CD4-positive, alpha-beta T cell (primary cell): Measurements from ENCODE around the gene POLR3C. TPM values are rescaled to one million over a fixed set of nuclear protein-coding genes. Genes with fewer than 3 reads are reported as not detected.

Experiments used
- ATAC-seq: fragments of 200-7000 bp; cut with Tn5 transposase; one replicate; pipeline ENCODE4 v1.10.0; 2022; ENCODE audit warnings: mild to moderate bottlenecking; ENCODE audit not compliant: poor library complexity
- CTCF ChIA-PET: fragments of 350-600 bp; sonication (Branson Sonifier 250); formaldehyde crosslinking; loops from one replicate; lab custom pipeline; 2021; ENCODE audit warnings: antibody characterized with exemption, inconsistent platforms; lab: Charles Lee
- POLR2A ChIA-PET: fragments of 350-600 bp; sonication (Branson Sonifier 250); formaldehyde crosslinking; loops from one replicate; lab custom pipeline; 2021; ENCODE audit warnings: antibody characterized with exemption, inconsistent platforms; lab: Charles Lee
- DNase-seq, 14 experiments: peaks; one replicate each; pipeline ENCODE4 v3.0.0-alpha.2; 2013 to 2020; ENCODE audit warnings: mixed read lengths in 2 of 14
- H3K27ac ChIP-seq, 2 donors: one replicate each; pipeline versions ENCODE4 v1.5.1 to v1.7.0; 2013; ENCODE audit warnings: low read length in 2 of 2, low read depth in 1 of 2, mild to moderate bottlenecking in 1 of 2
- H3K27me3 ChIP-seq, 2 experiments: 1 replicate in 1 of 2; 2 replicates in 1 of 2; pipeline versions ENCODE4 v1.6.1 to v1.7.0; 2013; ENCODE audit warnings: low read length in 2 of 2, control low read depth in 1 of 2, mild to moderate bottlenecking in 1 of 2, moderate library complexity in 1 of 2; ENCODE audit not compliant: insufficient read depth in 2 of 2, control insufficient read depth in 1 of 2
- H3K36me3 ChIP-seq: one replicate; pipeline ENCODE4 v1.6.1; 2013; ENCODE audit warnings: low read length, control low read depth; ENCODE audit not compliant: insufficient read depth
- H3K4me1 ChIP-seq: one replicate; pipeline ENCODE4 v1.6.1; 2013; ENCODE audit warnings: low read length, control low read depth; ENCODE audit not compliant: insufficient read depth
- H3K4me3 ChIP-seq: one replicate; pipeline ENCODE4 v1.5.1; 2013; ENCODE audit warnings: mild to moderate bottlenecking, low read length, moderate library complexity
- H3K9me3 ChIP-seq, 2 experiments: 1 replicate in 1 of 2; 2 replicates in 1 of 2; pipeline versions ENCODE4 v1.6.1 to v1.7.0; 2013; ENCODE audit warnings: low read length in 2 of 2, mild to moderate bottlenecking in 2 of 2, control low read depth in 1 of 2, moderate library complexity in 1 of 2; ENCODE audit not compliant: control insufficient read depth in 1 of 2, insufficient read depth in 1 of 2
- H3K27ac Mint-ChIP-seq: one replicate; pipeline ENCODE4 v1.8.0; 2020; ENCODE audit warnings: mixed read lengths
- H3K27me3 Mint-ChIP-seq: one replicate; pipeline ENCODE4 v1.8.0; 2021; ENCODE audit warnings: mixed read lengths
- H3K36me3 Mint-ChIP-seq: one replicate; pipeline ENCODE4 v1.8.0; 2021; ENCODE audit warnings: low read depth, mixed read lengths
- H3K4me1 Mint-ChIP-seq: one replicate; pipeline ENCODE4 v1.8.0; 2021; ENCODE audit warnings: low read depth, mixed read lengths
- H3K4me3 Mint-ChIP-seq: one replicate; pipeline ENCODE4 v1.8.0; 2020; ENCODE audit warnings: mild to moderate bottlenecking, mixed read lengths
- H3K9me3 Mint-ChIP-seq: one replicate; pipeline ENCODE4 v1.8.0; 2020; ENCODE audit warnings: mixed read lengths
- CTCF ChIP-seq: fragments of 200-600 bp; IDR thresholded peaks from one replicate; pipeline ENCODE4 v1.8.0; 2022; ENCODE audit warnings: antibody characterized with exemption, mild to moderate bottlenecking
- intact Hi-C, 2 experiments: fragments of 100-400 bp; cut with DNase I in 1 of 2; cut with micrococcal nuclease in 1 of 2; formaldehyde crosslinking; loops; one replicate each; pipeline versions ENCODE4 v1.15.1 to v1.9.0; 2023 to 2025; cut with DNase I, micrococcal nuclease
- total RNA-seq, 174 experiments: library from RNA in 2 of 174; stranded (reverse) in 2 of 174; gene quantifications; one replicate each; pipeline ENCODE4 v1.2.3 and lab custom pipeline; 2021 to 2026

The POLR3C gene
- total RNA-seq, 2 experiments from 2014 or later, result 18.6 to 19.9 TPM

GRCh38 chr1:145843031-145843430, 19.0 kb downstream of the POLR3C start:
- ChIA-PET POLR2A (interaction anchor here (1.1 to 6.8 kb wide), 3 partner anchors 15 to 115 kb away, joined by 5 to 120 read pairs (median 6); partner anchors contain the start of genes LIX1L, PIAS3, POLR3C and RNF115), CTCF (interaction anchor here (5.4 kb wide), 1 partner anchor 15 kb away, joined by 71 read pairs; the partner anchor contains the start of gene PIAS3)
- ATAC-seq (no peak), DNase-seq (no peak)
- Mint-ChIP-seq H3K27me3 (no peaks in the 10 kb centered on the region), H3K27ac (no peak overlapping the region), H3K9me3 (no peaks in the 10 kb centered on the region), H3K4me1 (peaks cover 7% of the 10 kb centered on the region), H3K4me3 (no peak overlapping the region), H3K36me3 (peaks cover 52% of the 10 kb centered on the region)
- Histone ChIP-seq H3K36me3 (peaks cover 47% of the 10 kb centered on the region), H3K27me3 (no peaks in the 10 kb centered on the region), H3K4me3 (no peak overlapping the region), H3K9me3 (no peaks in the 10 kb centered on the region), H3K4me1 (peaks cover 20% of the 10 kb centered on the region), H3K27ac (no peak overlapping the region)
- TF ChIP-seq CTCF, result no peak
- intact Hi-C loops, result no loop called here

GRCh38 chr1:145845144-145845513, 21.1 kb downstream of the POLR3C start:
- H3K36me3 ChIP-seq, result peaks cover 43% of the 10 kb centered on the region
- intact Hi-C loops, result loop anchor here (1.0 to 2.0 kb wide), 5 partner anchors 14 to 168 kb away; partner anchors contain the start of genes ITGA10 (in 1 of the 2) and PIAS3 (in 1 of the 2)
- ATAC-seq (peak; percentile 64), DNase-seq (no peak)
- no peaks in the 10 kb centered on the region for H3K27me3 ChIP-seq
- no peaks in the 10 kb centered on the region for H3K9me3 ChIP-seq
- H3K4me1 ChIP-seq, result peaks cover 20% of the 10 kb centered on the region
- Mint-ChIP-seq H3K4me3 (no peak overlapping the region), H3K9me3 (no peaks in the 10 kb centered on the region), H3K4me1 (peaks cover 11% of the 10 kb centered on the region), H3K36me3 (peaks cover 44% of the 10 kb centered on the region), H3K27me3 (no peaks in the 10 kb centered on the region), H3K27ac (no peak overlapping the region)
- no peak for TF ChIP-seq CTCF
- POLR2A ChIA-PET, result interaction anchor here (0.5 to 6.8 kb wide), 27 partner anchors 13 to 201 kb away, joined by 3 to 120 read pairs (median 4); partner anchors contain the start of genes ANKRD34A, ANKRD35, LIX1L and PEX11B
- CTCF ChIA-PET, result interaction anchor here (0.8 to 5.4 kb wide), 36 partner anchors 9 to 194 kb away, joined by 3 to 71 read pairs (median 7); partner anchors contain the start of genes ANKRD34A, ANKRD35, ITGA10 and LIX1L
- H3K27ac ChIP-seq, result no peak overlapping the region
- H3K4me3 ChIP-seq, result peak overlapping the region; percentile 77

GRCh38 chr1:145845514-145846161, 21.6 kb downstream of the POLR3C start, which contains the start of gene NUDT17:
Gene NUDT17, plus strand, starts transcription at chr1:145845630. Its CDS starts 11 bp downstream, at chr1:145845641.
- peak within 1 kb of the TSS; percentile 77 for H3K4me3 ChIP-seq
- H3K4me3 Mint-ChIP-seq, result no peak within 1 kb of the TSS

More at GRCh38 chr1:145845514-145846161, 21.6 kb downstream of the POLR3C start, which contains the start of gene NUDT17:
- CTCF ChIA-PET, result interaction anchor here (0.8 to 5.4 kb wide), 37 partner anchors 9 to 194 kb away, joined by 3 to 71 read pairs (median 7); partner anchors contain the start of genes ANKRD34A, ANKRD35, ITGA10 and LIX1L
- Mint-ChIP-seq H3K36me3 (peaks cover 45% of the 10 kb centered on the region), H3K9me3 (no peaks in the 10 kb centered on the region), H3K27me3 (no peaks in the 10 kb centered on the region), H3K4me1 (peaks cover 11% of the 10 kb centered on the region), H3K27ac (peak within 1 kb of the TSS; percentile 40)
- no peak within 1 kb of the TSS for H3K27ac ChIP-seq
- intact Hi-C loops, result loop anchor here (1.0 to 2.0 kb wide), 6 partner anchors 13 to 168 kb away; partner anchors contain the start of genes ITGA10 (in 1 of the 2) and PIAS3 (in 1 of the 2)
- peaks cover 20% of the 10 kb centered on the region for H3K4me1 ChIP-seq
- H3K36me3 ChIP-seq, result peaks cover 43% of the 10 kb centered on the region
- H3K9me3 ChIP-seq, result no peaks in the 10 kb centered on the region
- H3K27me3 ChIP-seq, result no peaks in the 10 kb centered on the region
- POLR2A ChIA-PET, result interaction anchor here (0.6 to 6.8 kb wide), 28 partner anchors 12 to 201 kb away, joined by 3 to 120 read pairs (median 4); partner anchors contain the start of genes ANKRD34A, ANKRD35, LIX1L and PEX11B
- ATAC-seq (peak; percentile 80), DNase-seq (peak; percentile 63 to 88 (median 74))
- TF ChIP-seq CTCF, result peak; percentile 96
